RWPE1 (cell line): ENCODE results near the gene MAP4K4.
"Not testable (repeated sequence)": the region's sequence is repeated elsewhere in the genome, so short reads cannot be mapped to it uniquely, and the experiment has no call there.

ENCODE experiments used
- CTCF ChIA-PET: fragments of 350-600 bp; sonication (Branson Sonifier 250); formaldehyde crosslinking; extraction: SDS; loops from one replicate; lab custom pipeline; 2021; lab: Yijun Ruan, JAX
- POLR2A ChIA-PET: fragments of 400-600 bp; formaldehyde crosslinking; extraction: SDS; loops from one replicate; lab custom pipeline; 2020; ENCODE audit warnings: antibody characterized with exemption; ENCODE audit not compliant: low non-redundant PET; lab: Yijun Ruan, JAX
- DNase-seq: peaks from one replicate; pipeline ENCODE4 v3.0.0; 2012; ENCODE audit warnings: low spot score
- H3K27ac ChIP-seq: fragments of 450-650 bp; 2 replicates; pipeline ENCODE4 v1.5.1; 2017
- TF ChIP-seq, protein P1 (sequence below): fragments of 450-650 bp; conservative IDR thresholded peaks from 2 replicates; pipeline ENCODE4 v1.5.1; 2017; ENCODE audit warnings: low read depth, mild to moderate bottlenecking

The MAP4K4 gene

DNA sequence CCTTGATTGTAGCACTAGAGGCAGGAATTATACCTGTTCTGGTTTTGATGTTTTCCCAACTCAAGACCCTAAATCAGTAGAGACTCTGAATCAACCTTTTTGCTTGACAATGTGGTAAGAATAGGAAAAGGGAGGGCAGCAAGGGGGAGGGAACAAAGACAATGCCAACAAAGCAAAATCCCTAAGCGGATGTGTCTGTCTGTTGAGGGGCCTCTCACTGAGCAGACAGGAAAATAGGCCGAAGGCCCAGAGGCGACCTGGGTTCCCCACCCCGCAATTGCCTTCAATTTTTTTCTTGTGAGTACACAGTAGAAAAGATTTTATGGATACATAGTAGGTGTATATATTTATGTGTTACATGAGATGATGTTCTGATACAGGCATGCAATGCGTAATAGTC, 75.6 kb downstream of the MAP4K4 start:
- ChIA-PET POLR2A (no interaction called here), CTCF (no interaction called here)
- TF ChIP-seq, protein P1, sequence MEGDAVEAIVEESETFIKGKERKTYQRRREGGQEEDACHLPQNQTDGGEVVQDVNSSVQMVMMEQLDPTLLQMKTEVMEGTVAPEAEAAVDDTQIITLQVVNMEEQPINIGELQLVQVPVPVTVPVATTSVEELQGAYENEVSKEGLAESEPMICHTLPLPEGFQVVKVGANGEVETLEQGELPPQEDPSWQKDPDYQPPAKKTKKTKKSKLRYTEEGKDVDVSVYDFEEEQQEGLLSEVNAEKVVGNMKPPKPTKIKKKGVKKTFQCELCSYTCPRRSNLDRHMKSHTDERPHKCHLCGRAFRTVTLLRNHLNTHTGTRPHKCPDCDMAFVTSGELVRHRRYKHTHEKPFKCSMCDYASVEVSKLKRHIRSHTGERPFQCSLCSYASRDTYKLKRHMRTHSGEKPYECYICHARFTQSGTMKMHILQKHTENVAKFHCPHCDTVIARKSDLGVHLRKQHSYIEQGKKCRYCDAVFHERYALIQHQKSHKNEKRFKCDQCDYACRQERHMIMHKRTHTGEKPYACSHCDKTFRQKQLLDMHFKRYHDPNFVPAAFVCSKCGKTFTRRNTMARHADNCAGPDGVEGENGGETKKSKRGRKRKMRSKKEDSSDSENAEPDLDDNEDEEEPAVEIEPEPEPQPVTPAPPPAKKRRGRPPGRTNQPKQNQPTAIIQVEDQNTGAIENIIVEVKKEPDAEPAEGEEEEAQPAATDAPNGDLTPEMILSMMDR, result no peak
- DNase-seq, result no peak
- no peak overlapping the region for H3K27ac ChIP-seq

GRCh38 chr2:101773961-101774360, 76.5 kb downstream of the MAP4K4 start:
- H3K27ac ChIP-seq, CTCF ChIA-PET, POLR2A ChIA-PET, DNase-seq: not testable (repeated sequence)

- DNase-seq, result no peak
- POLR2A ChIA-PET, result interaction anchor here (0.6 kb wide), 1 partner anchor 121 kb away, joined by 6 read pairs; no protein-coding TSS in a partner anchor
- TF ChIP-seq, protein P1, result no peak
- CTCF ChIA-PET, result no interaction called here
- H3K27ac ChIP-seq, result no peak overlapping the region
These were observed 77.6 kb downstream of the MAP4K4 start for GRCh38 chr2:101775092-101775491.

DNA sequence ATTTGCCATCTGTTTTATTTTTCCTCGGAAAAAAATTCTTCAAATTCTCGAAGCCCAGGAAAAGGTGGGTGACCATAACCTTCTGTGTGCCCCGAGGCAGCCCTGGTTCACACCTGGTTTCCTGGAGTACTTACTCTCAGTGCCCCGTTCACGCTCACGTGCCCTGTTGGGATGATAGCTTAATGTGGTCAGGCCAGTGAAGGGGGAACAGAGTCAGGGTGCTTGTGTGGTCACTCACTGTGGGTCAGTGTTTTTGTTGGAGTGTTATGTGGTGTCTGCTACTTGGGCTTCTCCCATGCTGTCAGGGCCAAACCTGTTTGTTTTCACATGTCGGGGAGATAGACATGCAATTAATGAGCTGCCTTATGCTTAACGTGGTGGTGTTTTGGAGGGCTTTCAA, 78.1 kb downstream of the MAP4K4 start:
- no peak for DNase-seq
- TF ChIP-seq, protein P1, result no peak
- POLR2A ChIA-PET, result no interaction called here
- CTCF ChIA-PET, result no interaction called here
- H3K27ac ChIP-seq, result no peak overlapping the region

DNA sequence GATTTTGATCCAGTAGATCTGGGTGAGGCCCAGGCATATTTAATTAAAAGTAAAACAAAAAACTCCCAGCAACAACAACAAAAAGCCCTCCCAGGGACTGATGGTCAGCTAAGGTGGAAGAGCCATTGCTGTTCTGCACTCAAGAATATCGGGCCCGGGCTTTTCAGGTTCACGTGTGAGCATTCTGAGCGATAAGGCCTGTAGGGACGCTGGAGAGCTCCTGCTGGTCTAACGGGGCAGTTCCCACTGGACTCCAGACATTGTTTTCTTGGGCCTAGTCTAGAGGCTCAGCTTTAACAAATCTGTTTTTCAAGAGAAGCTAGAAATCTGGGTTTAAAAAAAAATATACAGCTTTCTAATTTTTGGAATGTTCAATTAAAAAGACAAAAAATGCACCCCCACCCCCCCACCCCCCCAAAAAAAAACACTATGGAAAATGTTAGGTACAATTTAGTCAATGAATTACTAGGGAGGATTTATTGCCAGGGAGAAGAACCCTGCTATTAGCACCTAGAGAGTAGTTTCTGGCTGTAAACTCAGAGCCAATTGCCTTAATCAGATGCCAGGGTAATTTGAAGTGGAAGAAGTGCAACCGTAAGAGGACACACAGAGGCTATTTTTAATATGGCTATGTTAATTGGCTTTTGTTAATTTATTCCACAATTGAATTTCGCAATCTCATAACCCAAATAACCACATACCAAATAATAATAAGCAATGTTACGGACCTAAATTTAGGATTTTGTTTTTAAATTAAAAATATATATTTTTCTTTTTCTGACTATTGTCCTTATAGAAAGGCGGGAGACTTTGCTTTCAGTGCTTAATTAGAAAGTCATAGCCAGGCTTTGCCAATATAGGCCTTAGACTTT, 78.9 kb downstream of the MAP4K4 start:
- CTCF ChIA-PET, result interaction anchor here (0.6 kb wide), 1 partner anchor 10 kb away, joined by 4 read pairs; no protein-coding TSS in a partner anchor
- H3K27ac ChIP-seq, result no peak overlapping the region
- TF ChIP-seq, protein P1, result no peak
- no peak for DNase-seq
- POLR2A ChIA-PET, result no interaction called here

GRCh38 chr2:101777337-101777736, 79.8 kb downstream of the MAP4K4 start:
- TF ChIP-seq, protein P1, result no peak
- no peak for DNase-seq
- H3K27ac ChIP-seq, result no peak overlapping the region
- ChIA-PET CTCF (interaction anchor here (0.6 to 1.1 kb wide), 2 partner anchors 9 to 10 kb away, joined by 3 to 4 read pairs; no protein-coding TSS in a partner anchor), POLR2A (no interaction called here)

DNA sequence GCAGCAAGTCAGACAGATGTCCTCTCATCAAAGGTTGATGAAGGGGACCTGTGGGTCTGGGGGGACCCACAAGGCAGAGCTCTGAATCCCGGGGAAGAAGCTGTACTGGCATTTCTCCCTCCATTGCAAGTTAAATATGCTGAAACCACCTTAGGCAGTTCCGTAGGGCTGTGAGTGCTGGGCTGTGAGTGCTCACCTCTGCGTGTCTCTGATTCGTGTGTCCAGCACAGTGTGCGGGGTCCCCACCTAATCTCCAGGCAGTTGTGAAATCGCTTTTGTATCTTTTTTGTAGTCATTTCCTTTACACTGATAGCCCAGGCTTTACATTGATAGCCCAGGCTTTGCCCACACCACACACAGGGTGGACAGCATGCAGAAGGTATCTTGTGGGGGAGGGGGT, 80.6 kb downstream of the MAP4K4 start:
- TF ChIP-seq, protein P1, result no peak
- ChIA-PET CTCF (interaction anchor here (1.1 kb wide), 1 partner anchor 11 kb away, joined by 3 read pairs; no protein-coding TSS in a partner anchor), POLR2A (no interaction called here)
- H3K27ac ChIP-seq, result no peak overlapping the region
- DNase-seq, result no peak
